Measurements from ENCODE around the gene CCNC. TPM values are rescaled to one million over a fixed set of nuclear protein-coding genes. Genes with fewer than 3 reads are reported as not detected.
A peak's percentile ranks its signal among the peaks of the same experiment; 100 is the strongest.

Gene CCNC
- total RNA-seq: 45.3 TPM
- long read RNA-seq, transcript CCNC-210 (12 exons, 2,473 nt): major isoform, 148 of 190 reads
- long read RNA-seq, transcript CCNC-207 (12 exons, 1,426 nt): minor isoform, 9 of 190 reads
- long read RNA-seq, partial matches to known transcripts: 1 of 190 reads
- long read RNA-seq, other reads (novel, unspliced or antisense): 25 of 190 reads

- DNase-seq (ENCODE audit: low spot score): peak; percentile 97
Measured at GRCh38 chr6:99568103-99568933, at the start of gene CCNC. TSS of gene CCNC (minus strand) at chr6:99568660. CDS start at chr6:99568527, 133 bp downstream.

GRCh38 chr6:99617131-99617530 lies 48.7 kb upstream of the CCNC start:
- no peak for DNase-seq (ENCODE audit: low spot score)

GRCh38 chr6:99614430-99615186 lies 46.1 kb upstream of the CCNC start:
- no peak for DNase-seq (ENCODE audit: low spot score)

GRCh38 chr6:99613705-99614429 lies 45.4 kb upstream of the CCNC start:
- no peak for DNase-seq (ENCODE audit: low spot score)

- DNase-seq (ENCODE audit: low spot score): no peak
Measured at GRCh38 chr6:99613409-99613704, 44.9 kb upstream of the CCNC start.

- no peak for DNase-seq (ENCODE audit: low spot score)
Measured at GRCh38 chr6:99612551-99613408, 44.3 kb upstream of the CCNC start.

- DNase-seq (ENCODE audit: low spot score): no peak
Measured at GRCh38 chr6:99611148-99611547, 42.7 kb upstream of the CCNC start.

- DNase-seq (ENCODE audit: low spot score): no peak
Measured at GRCh38 chr6:99609905-99610489, 41.5 kb upstream of the CCNC start.

GRCh38 chr6:99608886-99609482 lies 40.5 kb upstream of the CCNC start:
- DNase-seq (ENCODE audit: low spot score): no peak

GRCh38 chr6:99608059-99608885 lies 39.8 kb upstream of the CCNC start:
- DNase-seq (ENCODE audit: low spot score): no peak

GRCh38 chr6:99607416-99608036 lies 39.1 kb upstream of the CCNC start:
- no peak for DNase-seq (ENCODE audit: low spot score)

- no peak for DNase-seq (ENCODE audit: low spot score)
Measured at GRCh38 chr6:99606656-99607415, 38.4 kb upstream of the CCNC start, which contains the start of gene PRDM13. TSS of gene PRDM13 (plus strand) at chr6:99606833. CDS start at chr6:99607035, 202 bp downstream.

- DNase-seq (ENCODE audit: low spot score): no peak
Measured at GRCh38 chr6:99605911-99606655, 37.6 kb upstream of the CCNC start.

- DNase-seq (ENCODE audit: low spot score): no peak
Measured at GRCh38 chr6:99605074-99605734, 36.7 kb upstream of the CCNC start.

GRCh38 chr6:99604166-99605073 lies 36.0 kb upstream of the CCNC start:
- DNase-seq (ENCODE audit: low spot score): no peak
